GM12892 (cell line): ENCODE measurements around the gene LCN10.

ENCODE experiments used
- POLR2A ChIP-seq: IDR thresholded peaks from 2 replicates; pipeline ENCODE4 v1.6.1; 2011; ENCODE audit warnings: low read depth, low read length, control low read depth
- POLR2AphosphoS5 ChIP-seq: IDR thresholded peaks from 2 replicates; pipeline ENCODE4 v1.6.1; 2011; ENCODE audit warnings: low read depth, low read length, control low read depth
- TAF1 ChIP-seq: IDR thresholded peaks from 2 replicates; pipeline ENCODE4 v1.6.1; 2011; ENCODE audit warnings: low read depth, mild to moderate bottlenecking, control low read depth, low read length, borderline replicate concordance

- TF ChIP-seq POLR2AphosphoS5 = no peak
- no peak for TF ChIP-seq POLR2A
- TF ChIP-seq TAF1 = no peak
Observed at GRCh38 chr9:136756134-136756438, 13.3 kb upstream of the LCN10 start.
